HepG2 (cell line): ENCODE data around the gene GRAMD2A. TPM values are rescaled to one million over a fixed set of nuclear protein-coding genes. Genes with fewer than 3 reads are reported as not detected.

ENCODE experiments used
- BRCA1 ChIP-seq: sonication (generic); formaldehyde crosslinking; IDR thresholded peaks from 2 replicates; pipeline ENCODE4 v1.4.0; 2020; ENCODE audit warnings: missing genetic modification reagents
- CHD4 ChIP-seq: fragments of 200-600 bp; sonication (generic); IDR thresholded peaks from 2 replicates; pipeline ENCODE4 v1.7.0; 2017; ENCODE audit warnings: mild to moderate bottlenecking, low read length, borderline replicate concordance
- GTF3A ChIP-seq: sonication (generic); formaldehyde crosslinking; conservative IDR thresholded peaks from 2 replicates; pipeline ENCODE4 v1.4.0; 2020; ENCODE audit warnings: mild to moderate bottlenecking, missing genetic modification reagents
- HBP1 ChIP-seq: IDR thresholded peaks from 2 replicates; pipeline ENCODE4 v1.6.1; 2016; ENCODE audit warnings: low read depth, control low read depth
- KLF16 ChIP-seq, 2 experiments: sonication (generic) in 1 of 2; formaldehyde crosslinking in 1 of 2; IDR thresholded peaks; 2 replicates each; pipeline versions ENCODE4 v1.6.1 to v1.8.0; 2016 to 2023; ENCODE audit warnings: missing genetic modification reagents in 2 of 2, missing compliant biosample characterization in 1 of 2
- MEIS1 ChIP-seq: sonication (generic); formaldehyde crosslinking; IDR thresholded peaks from 2 replicates; pipeline ENCODE4 v1.9.0; 2021; ENCODE audit warnings: mild to moderate bottlenecking, missing genetic modification reagents, moderate library complexity, borderline replicate concordance
- NAIF1 ChIP-seq: sonication (generic); formaldehyde crosslinking; IDR thresholded peaks from 2 replicates; pipeline ENCODE4 v1.5.0; 2020; ENCODE audit warnings: mild to moderate bottlenecking, missing genetic modification reagents, borderline replicate concordance
- NFYC ChIP-seq: IDR thresholded peaks from 2 replicates; pipeline ENCODE4 v1.6.1; 2016; ENCODE audit warnings: missing genetic modification reagents, missing compliant biosample characterization
- RXRA ChIP-seq: sonication (generic); formaldehyde crosslinking; IDR thresholded peaks from 2 replicates; pipeline ENCODE4 v1.5.1; 2020; ENCODE audit warnings: missing genetic modification reagents
- SALL1 ChIP-seq: sonication (generic); formaldehyde crosslinking; IDR thresholded peaks from 2 replicates; pipeline ENCODE4 v1.8.0; 2022; ENCODE audit warnings: mild to moderate bottlenecking, missing genetic modification reagents
- SOX5 ChIP-seq: IDR thresholded peaks from 2 replicates; pipeline ENCODE4 v1.6.1; 2016; ENCODE audit warnings: borderline replicate concordance
- TBX2 ChIP-seq: sonication (generic); formaldehyde crosslinking; IDR thresholded peaks from 2 replicates; pipeline ENCODE4 v1.5.0; 2020; ENCODE audit warnings: missing genetic modification reagents, mild to moderate bottlenecking, borderline replicate concordance
- ZC3H4 ChIP-seq: sonication (generic); formaldehyde crosslinking; IDR thresholded peaks from 2 replicates; pipeline ENCODE4 v1.4.0; 2020; ENCODE audit warnings: missing genetic modification reagents, borderline replicate concordance
- ZNF12 ChIP-seq: sonication (generic); formaldehyde crosslinking; IDR thresholded peaks from 2 replicates; pipeline ENCODE4 v1.5.0; 2020; ENCODE audit warnings: missing genetic modification reagents
- ZNF136 ChIP-seq: sonication (generic); formaldehyde crosslinking; IDR thresholded peaks from 2 replicates; pipeline ENCODE4 v1.8.1; 2022; ENCODE audit warnings: low read depth, mild to moderate bottlenecking, moderate library complexity, missing genetic modification reagents
- ZNF3 ChIP-seq: IDR thresholded peaks from 2 replicates; pipeline ENCODE4 v1.7.0; 2017; ENCODE audit warnings: inconsistent platforms
- ZNF331 ChIP-seq: sonication (generic); formaldehyde crosslinking; IDR thresholded peaks from 2 replicates; pipeline ENCODE4 v1.4.0; 2020; ENCODE audit warnings: missing genetic modification reagents
- ZNF614 ChIP-seq: IDR thresholded peaks from 2 replicates; pipeline ENCODE4 v1.6.1; 2018; ENCODE audit warnings: missing biosample characterization, missing genetic modification reagents, inconsistent platforms, borderline replicate concordance
- ZNF629 ChIP-seq: sonication (generic); formaldehyde crosslinking; conservative IDR thresholded peaks from 2 replicates; pipeline ENCODE4 v1.5.0; 2020; ENCODE audit warnings: missing genetic modification reagents
- ZNF75D ChIP-seq: sonication (generic); formaldehyde crosslinking; IDR thresholded peaks from 2 replicates; pipeline ENCODE4 v1.8.1; 2023; ENCODE audit warnings: missing genetic modification reagents, mild to moderate bottlenecking, borderline replicate concordance
- ZNF775 ChIP-seq: sonication (generic); formaldehyde crosslinking; IDR thresholded peaks from 2 replicates; pipeline ENCODE4 v1.4.0; 2020; ENCODE audit warnings: missing genetic modification reagents, mild to moderate bottlenecking, moderate library complexity, borderline replicate concordance
- ZNF879 ChIP-seq: sonication (generic); formaldehyde crosslinking; IDR thresholded peaks from 2 replicates; pipeline ENCODE4 v1.8.1; 2023; ENCODE audit warnings: missing genetic modification reagents
- polyA plus RNA-seq, 8 experiments: library from polyadenylated mRNA; depleted of rRNA in 3 of 8; stranded (reverse) in 7 of 8; unstranded in 1 of 8; fragments of >200 nt; fragmentation: Illumina TruSeq in 4 of 8; extraction: Trizol in 4 of 8; gene quantifications; 2 replicates each; pipeline versions ENCODE4 v1.2.1 to v1.2.3, GENCODE V29; 2011 to 2016; ENCODE audit warnings: low read depth in 4 of 8, missing spikeins in 1 of 8, mixed read lengths in 1 of 8; ENCODE audit not compliant: insufficient read depth in 1 of 8
- total RNA-seq, 5 experiments: library from RNA; depleted of rRNA; stranded (reverse); fragments of >200 nt; fragmentation: Illumina TruSeq; extraction: Trizol; gene quantifications; 2 replicates each; pipeline ENCODE4 v1.2.3, GENCODE V29; 2016; ENCODE audit warnings: low read depth in 1 of 5
- TF ChIP-seq, protein P1 (sequence below): sonication (generic); formaldehyde crosslinking; IDR thresholded peaks from 2 replicates; pipeline ENCODE4 v1.5.0; 2020; ENCODE audit warnings: mild to moderate bottlenecking, missing genetic modification reagents, moderate library complexity
- TF ChIP-seq, protein P2 (sequence below): IDR thresholded peaks from 2 replicates; pipeline ENCODE4 v1.6.1; 2018; ENCODE audit warnings: missing genetic modification reagents
- TF ChIP-seq, protein P3 (sequence below): sonication (generic); formaldehyde crosslinking; conservative IDR thresholded peaks from 2 replicates; pipeline ENCODE4 v1.4.0; 2020; ENCODE audit warnings: missing genetic modification reagents
- TF ChIP-seq, protein P4 (sequence below): sonication (generic); formaldehyde crosslinking; IDR thresholded peaks from 2 replicates; pipeline ENCODE4 v1.8.1; 2023; ENCODE audit warnings: mild to moderate bottlenecking, missing genetic modification reagents

Gene GRAMD2A
- total and polyA plus RNA-seq, 2 of the 13 experiments (the other 11 are each of a cell fraction or from before 2014, with no cell fraction given), result 0.04 TPM; not detected in 1

GRCh38 chr15:72182673-72183072 lies 14.9 kb downstream of the GRAMD2A start (continued):
- TF ChIP-seq NAIF1 (CRISPR knock-in tag) (no peak), ZNF331 (CRISPR knock-in tag) (peak; percentile 94), ZNF12 (peak; percentile 50; the same call in 1 of the 2 replicates), ZC3H4 (no peak), MEIS1 (no peak), ZNF629 (CRISPR knock-in tag) (peak; percentile 67), CHD4 (peak; percentile 51; the same call in 1 of the 2 replicates), SOX5 (peak; percentile 85), RXRA (CRISPR knock-in tag) (peak; percentile 60; the same call in 1 of the 2 replicates), SALL1 (CRISPR knock-in tag) (peak; percentile 93), GTF3A (CRISPR knock-in tag) (no peak), BRCA1 (CRISPR knock-in tag) (no peak), ZNF3 (CRISPR knock-in tag) (peak; percentile 92), ZNF75D (no peak), ZNF879 (CRISPR knock-in tag) (no peak), KLF16 (CRISPR knock-in tag; IDR thresholded peaks at IDR 0.05) (peak in 1 of 2 experiments; percentile 52; a peak in 1 of 4 replicates), NFYC (CRISPR knock-in tag) (no peak), TBX2 (CRISPR knock-in tag) (peak; percentile 49; the same call in 1 of the 2 replicates), HBP1 (CRISPR knock-in tag) (peak; percentile 59; the same call in 1 of the 2 replicates), ZNF136 (0 out of 2 replicates have a peak, but pooled peaks have one; percentile 59), ZNF775 (no peak), ZNF614 (CRISPR knock-in tag) (peak; percentile 91; the same call in 1 of the 2 replicates)
- TF ChIP-seq, protein P1, sequence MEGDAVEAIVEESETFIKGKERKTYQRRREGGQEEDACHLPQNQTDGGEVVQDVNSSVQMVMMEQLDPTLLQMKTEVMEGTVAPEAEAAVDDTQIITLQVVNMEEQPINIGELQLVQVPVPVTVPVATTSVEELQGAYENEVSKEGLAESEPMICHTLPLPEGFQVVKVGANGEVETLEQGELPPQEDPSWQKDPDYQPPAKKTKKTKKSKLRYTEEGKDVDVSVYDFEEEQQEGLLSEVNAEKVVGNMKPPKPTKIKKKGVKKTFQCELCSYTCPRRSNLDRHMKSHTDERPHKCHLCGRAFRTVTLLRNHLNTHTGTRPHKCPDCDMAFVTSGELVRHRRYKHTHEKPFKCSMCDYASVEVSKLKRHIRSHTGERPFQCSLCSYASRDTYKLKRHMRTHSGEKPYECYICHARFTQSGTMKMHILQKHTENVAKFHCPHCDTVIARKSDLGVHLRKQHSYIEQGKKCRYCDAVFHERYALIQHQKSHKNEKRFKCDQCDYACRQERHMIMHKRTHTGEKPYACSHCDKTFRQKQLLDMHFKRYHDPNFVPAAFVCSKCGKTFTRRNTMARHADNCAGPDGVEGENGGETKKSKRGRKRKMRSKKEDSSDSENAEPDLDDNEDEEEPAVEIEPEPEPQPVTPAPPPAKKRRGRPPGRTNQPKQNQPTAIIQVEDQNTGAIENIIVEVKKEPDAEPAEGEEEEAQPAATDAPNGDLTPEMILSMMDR (CRISPR knock-in tag), result peak; percentile 11; the same call in 1 of the 2 replicates
- TF ChIP-seq, protein P2, sequence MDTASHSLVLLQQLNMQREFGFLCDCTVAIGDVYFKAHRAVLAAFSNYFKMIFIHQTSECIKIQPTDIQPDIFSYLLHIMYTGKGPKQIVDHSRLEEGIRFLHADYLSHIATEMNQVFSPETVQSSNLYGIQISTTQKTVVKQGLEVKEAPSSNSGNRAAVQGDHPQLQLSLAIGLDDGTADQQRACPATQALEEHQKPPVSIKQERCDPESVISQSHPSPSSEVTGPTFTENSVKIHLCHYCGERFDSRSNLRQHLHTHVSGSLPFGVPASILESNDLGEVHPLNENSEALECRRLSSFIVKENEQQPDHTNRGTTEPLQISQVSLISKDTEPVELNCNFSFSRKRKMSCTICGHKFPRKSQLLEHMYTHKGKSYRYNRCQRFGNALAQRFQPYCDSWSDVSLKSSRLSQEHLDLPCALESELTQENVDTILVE, result 0 out of 2 replicates have a peak, but pooled peaks have one; percentile 34
- TF ChIP-seq, protein P3, sequence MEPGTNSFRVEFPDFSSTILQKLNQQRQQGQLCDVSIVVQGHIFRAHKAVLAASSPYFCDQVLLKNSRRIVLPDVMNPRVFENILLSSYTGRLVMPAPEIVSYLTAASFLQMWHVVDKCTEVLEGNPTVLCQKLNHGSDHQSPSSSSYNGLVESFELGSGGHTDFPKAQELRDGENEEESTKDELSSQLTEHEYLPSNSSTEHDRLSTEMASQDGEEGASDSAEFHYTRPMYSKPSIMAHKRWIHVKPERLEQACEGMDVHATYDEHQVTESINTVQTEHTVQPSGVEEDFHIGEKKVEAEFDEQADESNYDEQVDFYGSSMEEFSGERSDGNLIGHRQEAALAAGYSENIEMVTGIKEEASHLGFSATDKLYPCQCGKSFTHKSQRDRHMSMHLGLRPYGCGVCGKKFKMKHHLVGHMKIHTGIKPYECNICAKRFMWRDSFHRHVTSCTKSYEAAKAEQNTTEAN (CRISPR knock-in tag), result peak; percentile 93
- TF ChIP-seq, protein P4, sequence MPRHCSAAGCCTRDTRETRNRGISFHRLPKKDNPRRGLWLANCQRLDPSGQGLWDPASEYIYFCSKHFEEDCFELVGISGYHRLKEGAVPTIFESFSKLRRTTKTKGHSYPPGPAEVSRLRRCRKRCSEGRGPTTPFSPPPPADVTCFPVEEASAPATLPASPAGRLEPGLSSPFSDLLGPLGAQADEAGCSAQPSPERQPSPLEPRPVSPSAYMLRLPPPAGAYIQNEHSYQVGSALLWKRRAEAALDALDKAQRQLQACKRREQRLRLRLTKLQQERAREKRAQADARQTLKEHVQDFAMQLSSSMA (CRISPR knock-in tag), result no peak
